ENCODE measurements around the gene GPN1.
"Not testable (repeated sequence)": the region's sequence is repeated elsewhere in the genome, so short reads cannot be mapped to it uniquely, and the experiment has no call there.

The GPN1 gene

DNA sequence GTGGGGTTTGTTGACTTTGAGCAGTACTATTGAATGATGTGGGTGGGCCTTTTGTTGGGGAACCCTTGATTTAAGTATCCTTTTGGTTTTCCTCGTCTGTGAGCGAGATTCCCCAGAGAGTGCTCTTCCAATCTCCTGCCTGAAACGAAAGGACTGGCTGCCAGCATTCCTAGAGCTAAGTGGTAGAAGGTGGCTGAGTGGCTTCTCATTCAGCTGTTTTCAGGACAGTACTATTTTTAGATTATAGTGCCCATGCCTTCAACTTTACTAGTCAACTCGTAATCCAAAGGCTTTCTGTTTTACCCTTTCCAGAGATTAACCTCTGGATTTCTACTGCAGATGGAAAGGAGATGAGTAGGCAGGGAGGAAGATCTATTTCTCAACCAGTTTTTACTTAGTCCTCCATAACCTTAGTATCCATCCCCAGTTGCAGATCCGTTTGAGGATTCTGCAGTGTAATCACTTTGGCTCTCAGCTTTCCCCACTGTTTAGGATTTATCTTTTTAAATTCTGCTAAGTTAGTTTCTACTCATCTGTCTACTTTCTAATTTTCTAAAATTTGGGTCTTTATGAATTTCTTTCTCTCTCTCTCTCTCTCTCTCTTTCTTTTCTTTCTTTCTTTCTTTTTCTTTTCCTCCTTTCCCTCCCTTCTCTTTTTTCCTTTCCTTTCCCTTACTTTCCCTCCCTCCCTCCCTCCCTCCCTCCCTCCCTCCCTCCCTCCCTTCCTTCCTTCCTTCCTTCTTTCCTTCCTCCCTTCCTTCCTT lies 44.1 kb downstream of the GPN1 start:
- no peak for DNase-seq

DNA sequence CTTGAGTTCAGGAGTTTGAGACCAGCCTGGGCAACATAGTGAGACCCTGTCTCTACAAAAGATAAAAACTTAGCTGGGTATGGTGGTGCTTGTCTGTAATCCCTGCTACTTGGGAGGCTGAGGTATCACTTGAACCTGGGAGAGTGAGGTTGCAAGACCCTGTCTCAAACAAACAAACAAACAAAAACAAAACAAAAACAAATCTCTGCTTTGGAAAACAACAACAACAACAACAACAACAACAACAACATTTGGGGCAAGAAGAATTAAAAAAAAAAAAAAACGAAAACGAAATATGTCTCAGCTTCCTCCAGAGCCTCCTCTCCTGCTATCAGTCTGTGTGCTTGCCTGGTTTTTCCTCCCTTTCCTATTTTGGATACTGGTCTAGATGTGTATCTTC lies 51.7 kb downstream of the GPN1 start:
- DNase-seq, result no peak

DNA sequence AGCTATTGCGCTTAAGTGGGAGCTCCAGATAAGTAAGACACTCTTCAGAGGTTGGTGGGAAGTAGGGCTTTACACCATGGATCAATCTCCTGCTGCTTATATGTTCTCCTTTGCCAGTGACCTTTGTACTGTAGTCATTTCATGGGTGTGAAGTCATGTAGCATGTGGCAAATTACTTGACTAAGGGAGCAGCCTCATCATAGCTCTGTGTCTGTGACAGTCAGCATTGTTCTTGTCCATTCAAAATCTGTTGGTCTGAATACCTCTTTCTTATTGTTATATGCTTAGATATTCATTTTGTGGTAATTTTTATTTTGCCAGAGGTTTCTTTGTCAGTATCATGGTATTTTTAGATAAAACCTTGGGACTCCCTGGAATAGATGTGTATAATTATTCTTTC lies 53.0 kb downstream of the GPN1 start:
- peak; percentile 57 for DNase-seq

DNA sequence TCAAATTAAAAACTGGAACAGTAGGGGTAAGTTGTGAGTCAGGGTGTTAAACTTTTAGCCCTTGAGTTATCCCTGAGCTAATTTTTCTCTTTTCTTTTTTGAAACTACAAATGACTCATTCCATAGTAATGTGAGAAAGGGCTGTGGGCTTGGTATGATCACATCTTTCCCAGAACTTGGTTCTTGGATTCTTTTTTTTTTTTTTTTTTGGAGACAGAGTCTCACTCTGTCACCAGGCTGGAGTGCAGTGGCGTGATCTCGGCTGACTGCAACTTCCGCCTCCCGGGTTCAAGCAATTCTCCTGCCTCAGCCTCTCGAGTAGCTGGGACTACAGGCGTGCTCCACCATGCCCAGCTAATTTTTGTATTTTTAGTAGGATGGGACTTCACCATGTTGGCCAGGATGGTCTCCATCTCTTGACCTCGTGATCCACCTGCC lies 53.5 kb downstream of the GPN1 start:
- peak; percentile 89 for DNase-seq

DNA sequence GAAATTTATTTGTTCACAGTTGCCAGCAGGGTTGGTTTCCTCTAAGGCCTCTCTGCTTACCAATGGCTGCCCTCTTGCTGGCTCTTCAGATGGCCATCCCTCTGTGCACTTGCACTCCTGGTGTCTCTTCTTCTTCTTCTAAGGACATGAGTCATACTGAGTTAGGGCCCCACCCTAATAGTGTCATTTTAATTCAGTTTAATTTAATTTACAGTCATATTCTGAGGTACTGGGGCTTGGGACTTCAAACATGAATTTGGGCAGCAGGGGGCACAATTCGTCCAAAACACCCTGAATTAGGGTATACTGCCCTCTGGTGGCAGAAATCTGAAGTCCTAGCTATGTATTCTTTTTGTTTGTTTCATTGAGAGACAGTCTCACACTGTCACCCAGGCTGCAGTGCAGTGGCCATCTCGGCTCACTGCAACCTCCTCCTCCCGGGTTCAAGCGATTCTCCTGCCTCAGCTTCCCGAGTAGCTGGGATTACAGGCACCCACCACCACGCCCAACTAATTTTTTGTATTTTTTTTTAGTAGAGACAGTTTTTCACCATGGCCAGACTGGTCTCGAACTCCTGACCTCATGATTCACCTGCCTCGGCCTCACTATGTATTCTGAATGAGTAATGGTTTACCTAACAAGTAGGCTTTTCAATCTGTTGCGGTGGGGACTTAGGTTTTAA lies 54.7 kb downstream of the GPN1 start:
- DNase-seq, result peak; percentile 85

DNA sequence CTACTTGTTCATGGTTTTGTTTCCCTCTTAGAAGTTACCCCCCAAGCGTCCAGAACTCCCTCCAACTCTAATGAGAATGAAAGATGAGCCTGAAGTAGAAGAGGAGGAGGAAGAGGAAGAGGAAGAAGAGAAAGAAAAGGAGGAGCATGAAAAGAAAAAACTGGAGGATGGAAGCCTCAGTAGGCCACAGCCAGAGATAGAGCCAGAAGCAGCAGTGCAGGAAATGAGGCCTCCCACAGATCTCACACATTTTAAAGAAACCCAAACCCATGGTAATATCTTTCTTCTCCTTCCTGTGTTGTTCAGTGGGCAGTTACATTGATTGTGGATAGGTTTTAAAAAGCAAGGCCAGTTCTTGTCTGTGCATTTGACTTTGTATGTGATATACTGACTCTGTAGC lies 56.2 kb downstream of the GPN1 start:
- not testable (repeated sequence) for DNase-seq

DNA sequence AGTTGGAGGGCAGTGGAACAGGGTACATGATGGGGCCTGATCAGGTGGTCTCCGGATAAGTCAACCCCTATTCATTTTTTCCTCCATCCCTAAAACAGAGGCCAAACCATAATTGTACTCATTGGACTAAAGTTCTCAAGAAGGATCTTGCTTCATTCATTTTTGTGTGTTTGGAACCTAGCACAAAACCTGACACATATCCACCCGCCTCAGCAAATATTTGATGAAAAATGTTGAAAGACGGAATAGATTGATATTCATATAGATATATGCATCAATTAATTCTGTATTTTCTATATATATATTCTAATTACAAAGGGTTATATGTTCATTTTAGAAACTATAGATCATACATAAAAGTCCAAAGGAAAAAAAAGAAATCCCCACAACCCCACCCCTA lies 56.7 kb downstream of the GPN1 start:
- no peak for DNase-seq

DNA sequence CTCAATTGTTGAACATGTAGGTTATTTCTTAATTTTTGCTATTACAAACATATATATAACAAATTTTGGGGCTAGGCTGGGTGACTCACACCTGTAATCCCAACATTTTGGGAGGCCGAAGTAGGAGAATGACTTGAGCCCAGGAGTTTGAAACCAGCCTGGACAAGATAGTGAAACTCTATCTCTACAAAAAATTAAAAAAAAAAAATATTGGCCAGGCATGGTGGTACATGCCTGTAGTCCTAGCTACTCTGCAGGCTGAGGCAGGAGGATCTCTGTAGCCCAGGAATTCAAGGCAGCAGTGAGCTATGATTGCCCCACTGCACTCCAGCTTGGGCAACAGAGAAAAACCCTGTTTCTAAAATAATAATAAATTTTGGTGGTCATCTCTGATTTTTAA lies 58.4 kb downstream of the GPN1 start:
- no peak for DNase-seq

DNA sequence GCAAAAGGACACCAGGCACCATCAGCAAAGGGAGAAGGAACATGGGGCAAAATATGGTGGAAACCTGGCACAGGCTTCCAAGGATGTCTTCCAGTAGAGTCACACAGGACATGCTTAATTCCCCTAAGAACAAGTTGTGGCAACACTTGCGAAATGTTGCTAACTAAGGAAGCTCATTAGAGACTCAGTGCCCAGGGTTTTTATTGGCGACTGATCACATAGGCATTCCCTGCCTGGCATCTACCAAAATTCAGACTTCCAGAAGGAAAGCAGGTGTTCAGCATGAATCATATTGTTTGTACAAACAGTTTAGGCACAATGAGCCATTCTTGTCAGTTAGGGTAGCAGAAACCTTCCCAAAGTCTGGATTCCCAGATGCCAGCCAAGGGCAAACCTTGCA lies 60.6 kb downstream of the GPN1 start:
- DNase-seq, result no peak

DNA sequence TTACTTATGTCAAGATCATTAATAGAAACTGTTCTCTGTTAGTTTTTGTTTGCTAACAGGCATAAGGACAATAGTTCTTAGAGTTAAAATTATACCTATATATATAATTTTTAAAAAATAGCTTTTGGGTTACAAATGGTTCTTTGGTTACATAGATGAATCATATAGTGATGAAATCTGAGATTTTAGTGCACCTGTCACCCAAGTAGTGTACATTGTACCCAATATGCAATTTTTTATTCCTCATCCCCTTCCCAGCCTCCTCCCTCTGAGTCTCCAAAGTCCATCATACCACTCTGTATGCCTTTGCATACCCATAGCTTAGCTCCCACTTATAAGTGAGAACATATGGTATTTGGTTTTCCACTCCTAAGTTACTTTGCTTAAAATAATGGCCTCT lies 61.2 kb downstream of the GPN1 start:
- DNase-seq, result no peak

DNA sequence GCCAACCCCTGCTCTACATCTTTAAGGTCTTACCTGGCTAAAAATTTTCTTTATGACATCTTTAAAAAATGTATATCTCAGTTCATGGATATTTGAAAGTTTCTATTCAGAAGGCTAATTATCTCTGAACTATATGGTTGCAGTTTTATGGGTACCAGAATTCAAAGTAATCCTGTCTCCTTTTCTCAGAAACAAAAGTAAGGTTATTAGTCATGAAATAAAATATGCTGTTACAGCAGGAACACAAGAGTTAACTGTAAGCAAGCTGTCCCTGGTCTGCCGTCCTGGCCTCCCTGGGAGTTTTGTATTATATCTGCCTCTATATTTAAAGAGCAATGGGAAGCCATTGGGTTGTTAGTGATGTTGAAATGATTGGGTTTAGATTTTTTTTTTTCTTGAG lies 68.8 kb downstream of the GPN1 start:
- no peak for DNase-seq
